GM10266 (cell line): ENCODE results near the gene UFSP1.
"Not testable (repeated sequence)": the region's sequence is repeated elsewhere in the genome, so short reads cannot be mapped to it uniquely, and the experiment has no call there.

Experiments
- DNase-seq: peaks from one replicate; pipeline ENCODE4 v3.0.0; 2012; ENCODE audit errors: extremely low spot score
- CTCF ChIP-seq: IDR thresholded peaks from 2 replicates; pipeline ENCODE4 v1.5.1; 2012; ENCODE audit warnings: mild to moderate bottlenecking, low read depth; ENCODE audit not compliant: control insufficient read depth, insufficient read depth; ENCODE audit errors: missing control alignments

The UFSP1 gene

GRCh38 chr7:100856871-100857282 lies 32.6 kb downstream of the UFSP1 start:
- no peak for DNase-seq
- TF ChIP-seq CTCF: no peak

- no peak for TF ChIP-seq CTCF
- no peak for DNase-seq
Observed at GRCh38 chr7:100855515-100855914, 34.0 kb downstream of the UFSP1 start.

GRCh38 chr7:100854899-100855298 lies 34.6 kb downstream of the UFSP1 start:
- DNase-seq: not testable (repeated sequence)

GRCh38 chr7:100854146-100854895 lies 35.2 kb downstream of the UFSP1 start:
- TF ChIP-seq CTCF: no peak
- DNase-seq: no peak

- peak; percentile 95 for DNase-seq
- TF ChIP-seq CTCF: peak; percentile 94
Observed at GRCh38 chr7:100852048-100852872, 37.3 kb downstream of the UFSP1 start, which contains the start of gene SLC12A9. Gene SLC12A9 (plus strand): TSS chr7:100852713. CDS start chr7:100854198, 1,485 bp downstream.

GRCh38 chr7:100847360-100847759 lies 42.2 kb downstream of the UFSP1 start:
- no peak for DNase-seq
- TF ChIP-seq CTCF: no peak

- no peak for TF ChIP-seq CTCF
- no peak for DNase-seq
Observed at GRCh38 chr7:100840470-100841100, 48.9 kb downstream of the UFSP1 start.
